Kidney glomerular epithelial cell (primary cell): ENCODE measurements around the gene MAN1A1.
A peak's percentile ranks its signal among the peaks of the same experiment; 100 is the strongest.
"Not testable (repeated sequence)": the region's sequence is repeated elsewhere in the genome, so short reads cannot be mapped to it uniquely, and the experiment has no call there.

ENCODE experiments used
- DNase-seq: peaks from one replicate; lab custom pipeline; 2025; lab: John Stamatoyannopoulos, UW

MAN1A1 gene

DNA sequence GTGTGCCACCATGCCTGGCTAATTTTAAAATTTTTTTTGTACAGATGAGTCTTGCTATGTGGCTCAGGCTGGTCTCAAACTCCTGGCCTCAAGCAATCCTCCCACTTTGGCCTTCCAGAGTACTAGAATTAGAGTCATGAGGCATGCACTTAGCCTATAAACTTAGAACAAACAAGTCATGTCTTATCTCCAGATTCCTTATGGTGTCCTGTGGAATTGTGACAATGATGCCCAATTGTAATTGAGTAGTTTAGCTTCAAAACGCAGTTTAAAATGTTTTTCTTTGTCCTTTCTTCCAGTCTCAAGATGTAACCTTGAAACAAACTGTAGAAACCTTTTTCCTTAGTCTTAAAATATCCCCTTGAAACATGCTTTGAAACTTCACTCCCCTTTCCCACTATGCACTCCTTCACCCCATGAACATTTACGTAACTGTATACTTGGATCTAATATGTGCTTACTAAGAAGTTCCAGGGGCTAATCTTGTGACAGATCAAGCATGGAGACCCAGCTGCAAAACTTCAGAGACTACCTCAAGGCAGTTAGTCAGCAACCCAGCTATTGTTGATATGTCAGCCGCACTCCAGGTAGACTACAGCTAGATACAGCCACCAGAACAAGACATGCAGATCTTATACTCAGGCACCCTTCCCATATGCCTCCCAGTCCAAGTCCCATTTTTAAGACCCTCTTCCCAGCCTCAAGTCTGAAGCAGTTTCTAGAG, 46.2 kb downstream of the MAN1A1 start:
- DNase-seq = no peak

DNA sequence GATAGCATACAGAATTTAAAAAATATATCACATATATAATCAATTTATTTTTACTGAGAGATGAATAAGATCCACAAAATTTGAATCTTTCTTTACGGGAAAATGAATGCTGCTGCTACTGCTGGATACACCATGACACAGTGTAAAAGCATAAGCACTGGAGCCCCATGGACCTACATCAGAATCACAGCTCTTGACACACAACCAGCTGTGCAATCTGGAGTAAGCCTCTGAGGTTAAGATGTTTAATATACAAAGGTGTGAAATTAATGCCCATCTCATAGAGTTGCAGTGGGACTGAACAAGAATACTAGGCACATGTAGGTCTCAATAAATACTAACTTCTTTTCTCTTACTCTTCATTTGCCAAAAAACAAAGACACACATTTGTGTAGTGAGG, 48.1 kb downstream of the MAN1A1 start:
- no peak for DNase-seq

DNA sequence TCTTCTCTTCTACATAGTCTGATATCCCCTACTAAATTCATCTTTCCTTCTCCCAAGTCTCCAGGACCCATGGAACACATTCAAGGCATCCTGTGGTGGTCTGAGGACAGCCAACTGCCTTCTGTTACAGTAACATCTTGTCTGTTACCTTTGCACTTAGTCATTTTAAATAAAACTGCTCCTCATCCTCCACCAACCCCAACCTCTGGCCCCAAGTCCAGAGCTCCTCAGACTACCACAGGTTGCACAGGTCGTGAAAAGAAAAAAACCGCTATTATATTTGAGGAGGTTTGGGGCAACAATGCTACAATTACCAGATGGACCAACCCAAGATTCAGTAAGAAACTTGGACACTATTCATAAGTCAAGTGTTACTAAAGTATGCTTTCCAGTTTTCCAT, 49.9 kb downstream of the MAN1A1 start:
- no peak for DNase-seq

DNA sequence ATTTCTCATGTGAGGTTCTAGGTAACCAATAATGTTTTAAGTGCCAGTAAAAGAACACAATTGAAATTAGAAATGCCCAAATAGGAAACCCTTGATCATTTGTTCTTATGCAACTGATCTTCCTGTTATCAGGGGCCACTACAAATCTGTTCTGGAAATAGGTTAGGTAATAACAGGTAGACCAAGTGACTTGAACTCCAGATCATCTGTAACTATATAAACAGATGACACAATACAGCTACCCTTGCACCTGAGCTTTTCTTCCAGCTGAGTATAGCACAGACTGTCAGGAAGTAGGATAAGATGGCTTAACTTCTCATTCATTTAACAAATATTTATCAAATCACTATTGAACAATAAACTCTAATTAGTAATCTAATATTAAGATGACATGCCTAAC, 52.5 kb downstream of the MAN1A1 start:
- no peak for DNase-seq

DNA sequence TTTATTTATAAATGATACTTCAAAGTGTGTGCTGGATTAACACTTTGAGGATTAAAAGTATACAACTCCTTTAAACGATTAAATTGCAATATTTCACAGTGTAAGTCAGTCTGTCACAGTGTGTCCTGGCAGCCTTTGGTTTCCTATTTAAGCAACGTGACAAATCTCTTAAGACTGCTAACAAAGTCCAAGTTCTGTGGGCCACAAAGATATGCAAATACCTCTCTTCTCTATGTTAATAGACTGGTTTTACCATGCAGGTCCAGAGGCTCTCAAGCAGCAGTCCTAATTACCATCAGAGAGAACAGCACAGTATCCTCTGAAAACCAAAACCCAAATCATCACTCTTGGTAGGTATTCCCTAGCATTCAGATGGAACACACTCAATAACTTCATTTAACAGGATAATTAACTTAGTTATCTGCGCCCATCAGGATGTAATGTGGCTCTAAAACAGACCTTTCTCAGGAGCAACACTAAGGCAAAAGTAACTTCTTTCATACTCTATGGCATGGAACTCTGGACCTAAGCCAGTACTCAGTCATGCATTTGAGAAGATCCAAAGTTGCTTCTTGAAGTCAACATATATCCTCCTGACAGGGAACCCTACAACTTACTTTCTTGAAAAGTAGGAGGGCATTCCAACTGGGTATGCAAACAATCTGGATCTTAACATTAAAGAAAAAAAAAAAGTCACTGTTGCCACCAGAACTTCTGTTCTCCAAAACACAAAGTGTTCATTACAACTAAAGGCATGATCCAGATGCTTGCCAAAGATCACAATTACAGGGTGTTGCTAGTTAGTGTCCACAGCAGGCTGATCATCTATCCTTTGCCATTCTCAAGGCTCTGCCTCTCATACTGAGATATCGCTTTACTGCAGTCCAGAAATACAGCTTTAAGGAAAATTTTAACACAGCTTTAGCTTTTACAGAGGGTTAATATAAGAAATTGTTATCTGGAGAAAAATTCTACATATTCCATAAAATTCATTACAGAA, 53.2 kb downstream of the MAN1A1 start:
- DNase-seq = no peak

DNA sequence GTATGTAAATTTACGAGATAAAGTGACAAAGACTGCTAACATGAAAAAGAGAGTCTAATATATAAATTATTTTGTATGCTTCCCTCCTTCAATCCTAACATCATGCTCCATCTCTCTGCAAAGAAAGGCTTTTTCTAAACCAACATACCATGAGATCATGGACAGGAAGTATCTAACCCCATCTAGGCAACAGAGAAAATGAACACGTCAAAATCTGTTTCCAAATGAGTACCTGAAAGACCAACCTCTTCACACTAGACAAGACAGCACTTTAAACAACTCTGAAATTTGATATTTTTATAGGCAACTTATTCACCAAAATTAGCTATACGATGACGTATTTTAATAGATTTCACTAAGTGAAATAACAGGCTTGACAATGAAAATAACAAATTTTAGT, 54.6 kb downstream of the MAN1A1 start:
- no peak for DNase-seq

DNA sequence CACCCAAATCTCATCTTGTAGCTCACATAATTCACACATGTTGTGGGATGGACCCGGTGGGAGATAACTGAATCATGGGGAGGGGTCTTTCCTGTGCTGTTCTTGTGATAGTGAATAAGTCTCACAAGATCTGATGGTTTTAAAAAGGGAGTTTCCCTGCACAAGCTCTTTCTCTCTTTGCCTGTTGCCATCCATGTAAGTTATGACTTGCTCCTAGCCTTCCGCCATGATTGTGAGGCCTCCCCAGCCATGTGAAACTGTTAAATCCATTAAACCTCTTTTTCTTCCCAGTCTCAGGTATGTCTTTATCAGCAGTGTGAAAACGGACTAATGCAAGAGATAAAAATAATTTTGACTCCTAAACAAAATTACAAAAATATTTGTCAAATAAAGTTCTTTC, 58.5 kb downstream of the MAN1A1 start:
- not testable (repeated sequence) for DNase-seq

DNA sequence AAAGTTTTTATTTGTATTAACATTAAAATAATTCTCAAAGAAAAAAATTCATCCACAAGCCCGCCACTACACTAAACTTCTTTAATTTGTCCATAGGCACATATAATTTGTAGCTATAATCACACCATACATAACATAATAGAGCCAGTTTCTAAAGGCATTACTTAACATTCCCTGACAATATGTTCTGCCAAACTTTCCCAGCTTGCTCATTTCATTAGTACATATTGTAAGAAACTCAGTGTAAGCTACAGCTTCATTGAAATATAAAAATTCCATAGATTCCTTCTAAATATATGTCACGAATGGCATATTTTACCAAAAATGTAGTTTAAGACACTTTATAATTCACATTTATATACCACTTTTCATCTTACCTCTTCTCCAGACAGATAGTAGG, 59.3 kb downstream of the MAN1A1 start:
- DNase-seq = no peak

DNA sequence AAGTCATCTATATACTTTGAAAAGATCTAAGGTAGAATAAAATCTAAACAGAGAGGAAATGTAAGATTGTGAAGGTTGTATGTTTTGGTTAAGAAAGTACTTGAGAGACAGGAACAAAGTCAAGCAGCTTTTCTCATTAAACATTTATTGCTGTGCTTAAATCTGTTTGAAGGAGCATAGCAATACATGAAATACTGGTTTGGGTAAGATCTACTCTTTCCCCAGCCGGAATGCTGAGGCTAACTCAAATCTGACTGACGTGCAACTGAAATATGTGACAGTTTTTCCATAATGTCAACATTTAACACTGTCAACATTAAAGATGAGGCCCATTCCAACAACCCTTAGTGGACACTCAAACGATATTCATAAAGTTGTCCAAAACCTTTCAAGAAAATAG, 59.9 kb downstream of the MAN1A1 start:
- no peak for DNase-seq

DNA sequence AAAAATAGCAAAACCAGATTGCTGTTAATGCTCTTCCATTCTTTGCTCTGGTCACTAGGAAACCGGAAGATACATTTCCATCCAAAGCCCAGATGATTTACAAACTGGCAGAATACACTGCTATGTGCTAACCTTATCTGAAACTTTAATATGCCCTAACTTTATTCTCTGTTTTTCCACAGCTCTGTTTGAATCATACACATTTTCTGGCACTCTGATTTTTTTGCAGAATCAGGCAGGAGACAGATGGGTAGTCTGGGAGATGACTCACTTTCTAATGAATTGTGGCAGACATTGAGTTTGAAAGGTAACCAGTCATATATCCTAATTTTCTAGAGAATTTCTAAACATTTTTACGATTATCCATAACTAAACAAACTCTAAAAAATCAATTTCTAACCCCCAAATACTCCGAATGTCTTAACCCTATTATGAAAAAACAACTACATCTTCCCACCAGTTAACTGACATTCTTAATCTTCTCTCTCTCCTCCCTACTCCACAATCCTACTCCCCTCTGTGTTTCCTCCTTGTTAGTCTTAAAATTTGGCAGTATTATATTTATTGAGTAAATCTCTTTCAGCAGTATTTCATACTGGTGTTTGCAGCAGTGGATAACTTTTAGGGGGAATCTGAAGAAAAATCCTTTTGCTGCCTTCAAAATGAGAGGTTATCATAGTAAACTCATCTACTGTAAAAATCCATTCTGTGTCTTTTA, 63.5 kb downstream of the MAN1A1 start:
- DNase-seq = no peak

DNA sequence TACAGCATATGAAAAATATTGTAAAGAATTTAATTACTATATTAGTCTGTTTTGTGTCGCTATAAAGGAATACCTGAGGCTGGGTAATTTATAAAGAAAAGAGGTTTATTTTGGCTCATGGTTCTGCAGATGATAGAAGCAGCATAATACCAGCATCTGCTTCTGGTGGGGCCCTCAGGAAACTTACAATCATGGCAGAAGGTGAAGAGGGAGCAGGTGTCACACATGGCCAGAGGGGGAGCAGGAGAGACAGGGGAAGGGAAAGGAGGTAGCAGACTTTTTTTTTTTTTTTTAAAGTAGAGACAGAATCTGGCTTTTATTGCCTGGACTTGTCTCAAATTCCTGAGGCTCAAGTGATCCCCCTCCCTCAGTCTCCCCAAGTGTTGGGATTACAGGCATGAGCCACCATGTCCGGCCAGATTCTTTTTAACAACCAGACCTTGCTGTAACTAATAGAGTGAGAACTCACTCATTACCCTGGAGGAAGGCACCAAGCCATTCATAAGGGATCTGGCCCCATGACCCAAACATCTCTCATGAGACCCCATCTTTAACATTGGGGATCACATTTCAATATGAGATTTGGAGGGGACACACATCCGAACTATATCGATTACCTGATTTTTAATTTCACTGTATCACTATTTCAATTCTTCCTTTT, 64.6 kb downstream of the MAN1A1 start:
- DNase-seq = no peak

DNA sequence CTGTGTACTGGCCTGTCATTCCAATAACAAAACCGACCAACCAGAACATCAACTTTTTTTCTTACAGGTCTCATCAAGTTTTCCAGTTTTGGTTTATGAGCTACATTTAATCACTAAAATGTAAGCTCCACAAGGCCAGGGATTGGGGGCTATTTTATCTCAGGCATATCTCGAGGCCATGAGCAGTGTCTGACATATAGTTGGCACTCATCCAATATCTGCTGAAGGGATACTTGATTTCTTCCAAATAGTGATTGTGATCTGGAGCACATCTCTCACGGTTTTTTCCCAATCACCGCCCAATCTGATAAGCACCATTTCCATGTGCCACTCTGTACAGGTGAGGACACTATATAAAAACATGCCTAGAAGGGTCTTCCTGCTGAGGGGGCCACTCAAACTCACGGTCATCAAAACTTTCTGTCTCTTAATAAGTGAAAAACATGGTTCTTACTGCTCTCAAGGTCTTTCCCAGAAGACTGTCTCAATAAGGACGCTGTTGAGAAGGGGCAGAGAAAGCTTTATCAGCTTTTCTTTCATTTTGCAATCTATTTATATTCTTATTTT, 65.5 kb downstream of the MAN1A1 start:
- no peak for DNase-seq

DNA sequence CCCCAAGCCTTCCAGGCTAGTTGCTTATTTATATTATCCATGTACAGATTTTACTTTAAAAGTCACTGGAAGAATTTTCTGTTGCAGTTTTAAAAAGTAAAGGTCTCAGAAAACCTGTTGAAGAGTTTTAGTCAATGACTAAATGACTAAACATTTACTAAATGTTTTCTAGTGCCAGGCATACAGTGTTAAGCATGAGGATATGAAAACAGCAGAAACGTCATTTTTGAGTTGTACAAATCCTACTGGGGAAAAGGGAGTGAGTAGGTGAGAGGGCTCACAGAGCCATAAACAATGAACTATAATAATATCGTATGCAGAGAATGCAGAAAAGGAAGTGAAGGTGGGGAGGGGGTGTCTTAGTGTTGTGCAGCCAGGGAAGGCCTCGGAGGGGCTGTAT, 66.3 kb downstream of the MAN1A1 start:
- peak; percentile 53 for DNase-seq

DNA sequence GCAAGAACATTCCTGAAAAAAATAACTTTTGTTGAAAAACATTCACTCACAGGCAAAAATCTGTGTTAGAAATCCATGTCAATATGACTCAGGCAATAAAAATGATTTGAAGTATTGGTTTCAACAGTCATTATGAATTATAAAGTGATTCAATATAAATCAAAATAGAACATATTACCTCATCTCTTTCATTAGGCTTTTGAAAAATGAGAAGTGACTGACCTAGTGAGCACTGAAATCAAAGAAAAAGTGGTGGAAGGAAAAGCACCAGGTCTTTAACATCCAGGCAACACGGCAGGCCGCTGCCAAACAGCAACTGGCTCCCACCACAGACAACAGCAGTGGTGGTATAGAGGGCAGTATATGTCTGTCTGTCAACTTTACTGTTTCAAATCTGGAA, 68.9 kb downstream of the MAN1A1 start:
- no peak for DNase-seq

DNA sequence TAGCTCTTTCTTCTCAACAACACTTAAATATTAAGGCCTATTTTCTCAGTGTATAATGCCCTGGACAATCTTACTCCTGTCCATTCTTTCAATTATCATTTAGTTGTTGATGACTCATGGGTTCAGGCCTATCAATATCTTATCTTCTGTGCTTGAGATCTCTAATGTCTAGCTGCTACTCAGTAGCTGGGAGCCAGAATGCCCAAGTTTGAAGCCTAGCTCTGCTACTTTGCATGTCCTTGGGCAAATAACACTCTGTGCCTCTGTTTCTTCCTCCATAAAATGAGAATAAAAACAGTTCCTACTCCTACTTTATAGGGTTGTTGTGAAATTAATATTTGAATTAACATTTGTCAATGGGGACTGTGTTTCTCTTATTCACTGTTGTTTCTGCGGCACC, 69.5 kb downstream of the MAN1A1 start:
- DNase-seq = no peak

DNA sequence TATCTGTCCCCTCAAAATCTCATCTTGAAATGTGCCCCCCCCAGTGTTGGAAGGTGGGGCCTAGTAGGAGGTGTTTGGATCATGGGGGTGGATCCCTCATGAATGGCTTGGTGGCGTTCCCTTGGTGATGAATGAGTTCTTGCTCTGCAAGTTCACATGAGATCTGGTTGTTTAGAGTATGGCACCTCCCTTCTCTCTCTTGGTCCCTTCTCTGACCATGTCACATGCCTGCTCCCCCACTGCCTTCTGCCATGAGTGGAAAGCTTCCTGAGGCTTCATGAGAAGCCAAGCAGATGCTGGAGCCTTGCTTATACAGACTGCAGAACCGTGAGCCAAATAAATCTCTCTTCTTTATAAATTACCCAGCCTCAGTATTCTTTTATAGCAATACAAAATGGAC, 70.9 kb downstream of the MAN1A1 start:
- DNase-seq = no peak

DNA sequence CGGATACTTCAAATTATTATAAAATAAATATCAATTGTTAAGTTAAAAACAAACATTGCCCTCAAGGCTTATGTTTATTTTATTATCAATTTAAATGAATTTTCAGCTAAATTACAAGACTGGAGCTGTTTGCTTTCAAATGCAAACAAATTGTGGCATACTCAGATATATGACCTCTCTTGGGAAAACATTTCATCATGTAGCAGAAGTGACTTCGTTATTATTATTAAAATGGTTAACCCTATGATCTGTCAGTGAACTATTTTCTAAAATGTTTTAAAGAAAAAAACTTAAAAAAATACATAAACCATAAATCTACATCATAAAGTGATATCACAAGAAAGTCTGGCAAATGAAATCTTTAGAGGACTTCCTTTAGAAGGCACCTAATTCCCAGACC, 72.5 kb downstream of the MAN1A1 start:
- DNase-seq = no peak

DNA sequence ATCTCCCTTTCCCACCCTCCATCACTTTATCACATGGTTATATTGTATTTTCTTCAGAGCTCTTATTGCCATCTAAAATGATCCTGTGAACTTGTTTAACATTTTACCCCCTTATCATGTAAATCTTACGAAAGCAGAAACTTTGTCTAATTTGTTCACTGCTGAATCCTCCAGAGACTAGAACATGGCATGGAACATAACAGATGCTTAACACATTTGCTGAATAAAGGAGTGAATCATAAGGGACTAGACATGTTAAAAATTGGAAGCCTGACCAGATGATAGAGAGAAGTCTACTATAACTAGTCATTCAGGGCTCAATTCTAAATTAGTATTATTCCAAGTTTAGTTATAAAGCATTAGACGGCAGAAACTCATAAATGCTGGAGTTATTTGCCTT, 73.3 kb downstream of the MAN1A1 start:
- no peak for DNase-seq

DNA sequence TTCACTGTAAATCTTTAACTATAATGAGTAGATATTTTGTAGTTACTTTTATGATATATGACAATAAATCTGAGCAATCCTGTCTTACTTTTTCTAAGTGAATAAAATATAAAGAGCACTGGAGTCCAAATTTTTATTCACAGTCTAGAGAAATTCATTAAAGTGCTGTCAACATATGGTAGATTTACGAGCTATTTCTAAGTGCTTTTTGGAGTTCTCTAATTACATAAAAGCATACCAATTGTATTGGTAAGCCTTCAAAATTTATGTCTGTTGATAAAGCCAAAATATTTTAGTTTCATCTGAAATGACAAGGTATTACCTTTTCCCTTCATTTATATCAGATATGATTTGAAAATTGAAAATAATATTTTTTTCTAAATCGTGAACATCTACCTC, 75.4 kb downstream of the MAN1A1 start:
- DNase-seq = no peak

DNA sequence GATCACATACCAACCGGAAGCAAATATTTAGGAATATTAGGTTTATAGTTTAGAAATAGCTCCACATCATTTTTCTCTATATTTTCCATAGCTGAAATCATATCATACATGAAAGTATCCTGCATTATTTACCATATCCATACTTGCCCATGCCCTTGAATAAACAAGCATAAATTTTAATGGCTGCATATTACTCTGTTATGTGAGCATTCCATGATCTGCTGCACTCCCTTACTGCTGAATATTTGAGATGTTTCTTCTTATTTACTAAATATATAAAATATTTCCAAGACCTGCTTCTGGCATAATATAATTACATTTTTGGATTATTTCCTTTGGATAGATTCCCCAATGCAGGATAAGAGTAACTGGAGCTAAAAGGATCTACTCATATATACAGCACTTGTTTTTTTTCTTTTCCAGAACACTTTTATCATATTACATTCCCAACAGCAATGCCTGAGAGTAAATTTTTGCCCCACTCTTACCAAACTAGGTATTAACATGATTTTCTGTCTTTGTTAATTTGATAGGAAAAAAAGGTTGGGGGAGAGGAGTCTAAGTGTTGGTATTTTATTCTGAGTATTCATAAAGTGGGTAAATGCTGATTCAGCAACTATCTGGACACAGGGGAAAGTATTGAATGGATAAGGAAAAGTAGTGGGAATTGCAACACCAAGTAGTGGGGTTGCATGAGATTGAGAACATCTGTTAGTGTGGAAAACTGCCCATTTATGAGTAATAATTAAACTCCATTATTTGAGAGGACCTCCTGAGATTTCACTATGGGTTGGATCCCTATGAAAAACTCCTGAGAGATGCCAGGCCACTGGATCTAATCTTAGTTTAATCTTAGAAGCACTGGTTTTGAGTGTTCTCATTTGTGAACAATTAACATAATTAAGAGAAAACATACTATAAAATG, 76.0 kb downstream of the MAN1A1 start:
- no peak for DNase-seq

DNA sequence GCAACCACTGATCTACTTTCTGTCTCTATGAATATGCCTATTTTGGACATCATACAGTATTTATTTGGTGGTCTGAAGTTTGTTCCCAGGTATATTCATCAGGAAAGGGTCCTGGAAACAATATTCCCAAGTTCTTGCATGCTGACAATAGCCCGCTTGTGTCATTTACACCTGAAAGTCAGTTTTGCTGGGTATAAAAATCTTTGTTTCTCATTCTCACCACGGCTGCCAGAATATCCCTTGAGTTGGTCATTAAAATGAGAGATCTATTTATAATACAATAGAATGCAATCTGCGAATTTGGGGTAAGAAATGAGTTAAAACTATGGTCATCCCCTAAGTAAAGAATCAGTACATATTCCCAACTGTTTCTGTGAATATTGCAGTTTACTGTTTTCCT, 79.0 kb downstream of the MAN1A1 start:
- no peak for DNase-seq
